Heart left ventricle (tissue), 13 donors: ENCODE results near the gene SLC17A8.

Experiments used
- CTCF ChIP-seq, 12 donors: fragments of 200-600 bp; sonication (generic) in 4 of 12; IDR thresholded peaks; one replicate each; pipeline versions ENCODE4 v1.5.0 to v1.8.0; 2018 to 2022; ENCODE audit warnings: antibody characterized with exemption in 12 of 12, mild to moderate bottlenecking in 5 of 12
- POLR2A ChIP-seq, 2 donors: fragments of 450-650 bp; IDR thresholded peaks; one replicate each; pipeline ENCODE4 v1.6.1; 2017; ENCODE audit warnings: antibody characterized with exemption in 2 of 2, mild to moderate bottlenecking in 2 of 2, moderate library complexity in 2 of 2
- donor health status: ischemic (EF 13 %, LVEDD 7.1; RV severe dilation, severe dysfunction).
- donor health status: DM: no; HTN: yes; CAD: no.
- donor health status: DM: no; HTN: no; CAD: no.
- donor health status: ischemic (EF 25% LVEDD 6.9; RV normal size, moderate dysfunction).
- donor health status: ischemic (EF 25% LVEDD 5.7; RV mildly dilated, moderate dysfunction).
- donor health status: ischemic (EF 35%, LVEDD 5.7; RV mildly dilated, moderate dysfunction).
- donor health status: nonischemic (EF 11% LVEDD 7.7; RV severe dilation, severe dysfunction).
- donor health status: DM: yes; HTN: yes; CAD: no.
- donor health status: PGD.
- donor health status: ischemic (EF 29% LVEDD 5.4; RV normal size, mild dysfunction).
- donor health status: nonischemic (EF 23%, LVEDD 6.1; RV moderate dilation, normal function).

GRCh38 chr12:100443434-100443833 is 86.6 kb downstream of the SLC17A8 start:
- no peak for TF ChIP-seq CTCF (IDR thresholded peaks at IDR 0.05)
- no peak for TF ChIP-seq POLR2A (IDR thresholded peaks at IDR 0.05)
